MCF 10A (cell line): Measurements from ENCODE around the gene SRC. TPM values are rescaled to one million over a fixed set of nuclear protein-coding genes. Genes with fewer than 3 reads are reported as not detected.

Experiments
- BruUV-seq: library from RNA; stranded (reverse); fragments of 400-500 nt; replicated peaks from 2 replicates; lab custom pipeline; 2021; lab: Mats Ljungman, UMichigan
- CTCF ChIA-PET: fragments of 300-600 bp; sonication (Branson Sonifier 250); formaldehyde crosslinking; extraction: SDS; loops from one replicate; lab custom pipeline; 2021; ENCODE audit warnings: antibody characterized with exemption, inconsistent platforms; lab: Yijun Ruan, JAX
- POLR2A ChIA-PET: fragments of 300-600, 350-650 bp; sonication (Branson Sonifier 250); formaldehyde crosslinking; extraction: SDS; loops from one replicate; lab custom pipeline; 2020; ENCODE audit warnings: antibody characterized with exemption, inconsistent platforms; lab: Yijun Ruan, JAX
- DNase-seq: peaks from one replicate; pipeline ENCODE4 v3.0.0-alpha.2; 2018; ENCODE audit not compliant: unreplicated experiment
- H3K27ac Mint-ChIP-seq: one replicate; pipeline ENCODE4 v1.8.0; 2022; ENCODE audit warnings: mild to moderate bottlenecking, low read depth, mixed read lengths; ENCODE audit not compliant: unreplicated experiment
- H3K27me3 Mint-ChIP-seq: one replicate; pipeline ENCODE4 v1.8.0; 2022; ENCODE audit warnings: mixed read lengths; ENCODE audit not compliant: insufficient read depth, unreplicated experiment
- H3K36me3 Mint-ChIP-seq: one replicate; pipeline ENCODE4 v1.8.0; 2022; ENCODE audit warnings: mild to moderate bottlenecking, moderate library complexity, mixed read lengths; ENCODE audit not compliant: insufficient read depth, unreplicated experiment
- H3K4me1 Mint-ChIP-seq: one replicate; pipeline ENCODE4 v1.8.0; 2022; ENCODE audit warnings: mixed read lengths; ENCODE audit not compliant: insufficient read depth, unreplicated experiment
- H3K4me3 Mint-ChIP-seq: one replicate; pipeline ENCODE4 v1.8.0; 2022; ENCODE audit warnings: mild to moderate bottlenecking, moderate library complexity, mixed read lengths; ENCODE audit not compliant: unreplicated experiment
- H3K9me3 Mint-ChIP-seq: one replicate; pipeline ENCODE4 v1.8.0; 2022; ENCODE audit warnings: mixed read lengths; ENCODE audit not compliant: unreplicated experiment
- intact Hi-C: fragments of 100-400 bp; cut with micrococcal nuclease; formaldehyde crosslinking; loops from 2 replicates; pipeline ENCODE4 v1.14.1; 2022
- total RNA-seq: library from RNA; stranded (reverse); gene quantifications from 2 replicates; pipeline ENCODE4 v1.2.3, GENCODE V29; 2022
- TF ChIP-seq, protein P1 (sequence below): fragments of 200-600 bp; IDR thresholded peaks from one replicate; pipeline ENCODE4 v1.8.0; 2022; ENCODE audit warnings: antibody characterized with exemption, mild to moderate bottlenecking; ENCODE audit not compliant: unreplicated experiment

Gene SRC
- total RNA-seq, 1 experiment from 2014 or later: 28.1 TPM

DNA sequence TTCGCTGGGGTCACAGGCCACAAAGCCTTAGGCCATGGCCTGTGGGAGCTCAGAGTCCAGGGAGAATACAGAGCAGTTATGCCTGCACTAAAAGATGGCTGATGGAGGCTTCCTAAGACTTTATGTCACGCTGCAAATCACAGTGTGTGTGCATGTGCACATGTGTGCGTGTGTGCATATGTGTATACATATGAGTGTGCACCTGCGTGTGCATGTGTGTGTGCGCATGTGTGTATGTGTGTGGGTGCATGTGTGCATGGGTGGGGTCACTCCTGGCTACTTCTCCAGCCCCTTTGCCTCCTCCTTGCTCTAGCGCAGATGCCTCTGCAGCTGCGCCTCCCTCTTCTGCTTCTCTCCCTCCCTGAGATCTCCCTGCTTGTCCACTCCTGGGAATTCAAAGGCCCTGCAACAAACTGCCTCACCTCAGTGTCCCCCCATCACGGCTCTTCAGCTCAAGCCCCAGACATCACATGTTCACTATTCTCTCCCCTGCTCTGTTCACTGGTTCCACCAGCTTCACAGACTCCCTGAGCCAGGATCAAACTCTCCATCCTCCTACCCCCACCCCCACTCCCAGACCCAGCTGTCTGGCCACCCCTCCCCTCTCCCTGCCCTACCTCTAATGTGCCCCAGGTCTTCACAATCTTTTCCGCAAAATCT is 90.7 kb downstream of the SRC start:
- Mint-ChIP-seq H3K27me3 (peaks cover 22% of the 10 kb centered on the region), H3K9me3 (no peaks in the 10 kb centered on the region), H3K36me3 (no peaks in the 10 kb centered on the region), H3K27ac (no peak overlapping the region), H3K4me1 (no peaks in the 10 kb centered on the region), H3K4me3 (no peak overlapping the region)
- ChIA-PET POLR2A (no interaction called here), CTCF (no interaction called here)
- TF ChIP-seq, protein P1, sequence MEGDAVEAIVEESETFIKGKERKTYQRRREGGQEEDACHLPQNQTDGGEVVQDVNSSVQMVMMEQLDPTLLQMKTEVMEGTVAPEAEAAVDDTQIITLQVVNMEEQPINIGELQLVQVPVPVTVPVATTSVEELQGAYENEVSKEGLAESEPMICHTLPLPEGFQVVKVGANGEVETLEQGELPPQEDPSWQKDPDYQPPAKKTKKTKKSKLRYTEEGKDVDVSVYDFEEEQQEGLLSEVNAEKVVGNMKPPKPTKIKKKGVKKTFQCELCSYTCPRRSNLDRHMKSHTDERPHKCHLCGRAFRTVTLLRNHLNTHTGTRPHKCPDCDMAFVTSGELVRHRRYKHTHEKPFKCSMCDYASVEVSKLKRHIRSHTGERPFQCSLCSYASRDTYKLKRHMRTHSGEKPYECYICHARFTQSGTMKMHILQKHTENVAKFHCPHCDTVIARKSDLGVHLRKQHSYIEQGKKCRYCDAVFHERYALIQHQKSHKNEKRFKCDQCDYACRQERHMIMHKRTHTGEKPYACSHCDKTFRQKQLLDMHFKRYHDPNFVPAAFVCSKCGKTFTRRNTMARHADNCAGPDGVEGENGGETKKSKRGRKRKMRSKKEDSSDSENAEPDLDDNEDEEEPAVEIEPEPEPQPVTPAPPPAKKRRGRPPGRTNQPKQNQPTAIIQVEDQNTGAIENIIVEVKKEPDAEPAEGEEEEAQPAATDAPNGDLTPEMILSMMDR: no peak
- DNase-seq: no peak
- no TSS peak for BruUV-seq
- intact Hi-C loops: no loop called here

DNA sequence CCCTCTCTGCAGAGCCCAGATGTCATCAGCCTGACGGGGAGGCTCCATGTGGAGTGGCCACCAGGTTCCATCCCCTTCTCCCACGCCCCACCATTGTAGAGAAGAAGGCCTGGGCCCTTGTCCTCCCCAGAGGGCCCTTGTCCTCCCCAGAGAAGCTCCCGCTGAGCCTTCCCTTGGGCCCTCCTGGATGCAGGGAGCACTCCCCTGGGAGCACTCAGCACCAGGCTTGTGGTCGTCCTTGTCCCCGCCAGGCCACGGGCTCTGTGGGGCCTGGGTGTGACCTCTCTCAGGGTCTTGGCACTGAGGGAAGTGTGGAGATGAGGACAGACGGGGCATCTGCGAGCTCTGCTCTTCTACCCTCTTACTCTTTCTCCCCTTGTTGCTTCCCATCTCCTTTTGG is 91.7 kb downstream of the SRC start:
- no peaks in the 10 kb centered on the region for H3K36me3 Mint-ChIP-seq
- no peaks in the 10 kb centered on the region for H3K9me3 Mint-ChIP-seq
- CTCF ChIA-PET: interaction anchor here (0.6 kb wide), 1 partner anchor 165 kb away, joined by 5 read pairs; no protein-coding TSS in a partner anchor
- POLR2A ChIA-PET: interaction anchor here (1.6 kb wide), 1 partner anchor 41 kb away, joined by 3 read pairs; no protein-coding TSS in a partner anchor
- intact Hi-C loops: no loop called here
- H3K4me1 Mint-ChIP-seq: no peaks in the 10 kb centered on the region
- TF ChIP-seq, protein P1: no peak
- no peak overlapping the region for H3K27ac Mint-ChIP-seq
- DNase-seq: no peak
- no peak overlapping the region for H3K4me3 Mint-ChIP-seq
- no TSS peak for BruUV-seq
- H3K27me3 Mint-ChIP-seq: peaks cover 22% of the 10 kb centered on the region

DNA sequence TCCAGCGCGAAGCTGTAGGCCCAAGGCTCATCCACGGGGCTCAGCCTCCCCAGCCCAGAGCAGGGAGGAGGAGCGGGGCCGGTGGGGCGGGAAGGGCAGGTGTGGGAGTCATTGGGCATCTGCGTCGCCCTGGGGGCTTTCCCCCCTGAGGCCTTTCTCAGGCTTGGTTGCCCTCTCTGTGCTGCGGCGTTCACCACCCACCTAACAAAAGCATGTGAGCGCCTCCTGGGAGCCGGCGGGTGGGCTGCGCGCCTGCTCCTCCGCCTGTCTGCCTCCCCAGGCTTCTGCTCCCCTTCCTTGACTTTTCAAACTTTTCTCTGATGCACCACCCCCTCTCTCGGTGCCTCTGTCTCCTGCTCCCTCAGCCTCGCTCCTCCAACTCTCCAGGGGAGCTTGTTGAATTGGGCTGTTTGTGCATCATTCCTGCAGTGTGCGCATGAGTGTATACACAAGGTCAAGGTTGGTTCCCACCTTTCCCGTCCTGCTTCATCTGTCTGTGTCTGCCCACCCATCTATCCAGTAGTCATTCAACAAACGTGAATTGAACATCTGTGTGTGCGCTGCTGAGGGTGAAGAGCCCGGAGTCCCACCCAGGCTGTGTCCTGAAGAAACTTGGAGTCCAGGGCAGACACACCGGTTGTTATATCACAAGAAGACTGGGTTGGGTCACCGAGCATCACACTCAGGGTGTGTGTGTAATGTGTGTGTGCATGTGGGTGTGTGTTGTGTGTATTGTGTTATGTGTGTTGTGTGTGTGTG is 92.7 kb downstream of the SRC start:
- BruUV-seq: no TSS peak
- Mint-ChIP-seq H3K4me1 (no peaks in the 10 kb centered on the region), H3K4me3 (no peak overlapping the region), H3K27ac (no peak overlapping the region), H3K9me3 (no peaks in the 10 kb centered on the region), H3K27me3 (peaks cover 22% of the 10 kb centered on the region), H3K36me3 (no peaks in the 10 kb centered on the region)
- CTCF ChIA-PET: no interaction called here
- POLR2A ChIA-PET: interaction anchor here (1.6 kb wide), 1 partner anchor 40 kb away, joined by 3 read pairs; no protein-coding TSS in a partner anchor
- DNase-seq: no peak
- intact Hi-C loops: no loop called here
- TF ChIP-seq, protein P1: no peak

DNA sequence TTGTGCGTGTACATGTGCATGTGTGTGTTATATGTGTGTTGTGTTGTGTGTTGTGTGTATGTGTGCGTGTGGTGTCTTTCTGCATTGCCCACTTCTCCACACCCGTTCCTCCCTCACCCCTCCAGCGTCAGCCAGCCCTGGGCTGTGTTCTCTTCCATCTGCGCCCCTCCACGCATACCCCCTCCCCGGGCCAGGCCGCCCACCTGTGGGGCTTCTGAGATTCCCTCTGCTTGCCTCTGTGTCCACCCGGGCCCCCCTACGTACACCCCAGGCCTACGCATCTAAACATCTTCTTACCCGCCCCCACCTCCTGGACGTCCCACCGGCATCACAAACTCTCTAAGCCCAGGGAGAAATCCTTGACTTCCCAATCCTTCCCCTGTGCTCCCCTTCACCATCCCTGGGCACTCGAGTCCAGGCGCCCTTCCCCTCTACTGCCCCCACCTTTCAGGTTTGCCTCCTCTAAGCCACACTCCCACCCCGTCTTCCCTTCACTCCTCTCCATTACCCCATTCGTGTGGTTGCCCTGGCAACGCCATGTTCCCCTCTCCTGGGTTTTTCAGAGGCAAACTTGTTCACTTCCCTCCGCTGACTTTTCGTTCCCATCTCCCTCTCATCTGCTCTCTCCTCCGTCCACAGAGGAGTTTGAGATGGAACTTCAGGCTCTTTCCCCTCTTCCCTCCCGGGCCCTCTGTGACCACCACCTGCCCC is 93.4 kb downstream of the SRC start:
- intact Hi-C loops: no loop called here
- Mint-ChIP-seq H3K9me3 (no peaks in the 10 kb centered on the region), H3K27ac (no peak overlapping the region), H3K4me3 (no peak overlapping the region), H3K4me1 (no peaks in the 10 kb centered on the region), H3K27me3 (peaks cover 22% of the 10 kb centered on the region), H3K36me3 (no peaks in the 10 kb centered on the region)
- TF ChIP-seq, protein P1: no peak
- POLR2A ChIA-PET: no interaction called here
- no peak for DNase-seq
- CTCF ChIA-PET: interaction anchor here (0.7 kb wide), 1 partner anchor 64 kb away, joined by 4 read pairs; no protein-coding TSS in a partner anchor
- BruUV-seq: no TSS peak
